M059J (cell line): ENCODE measurements around the gene YJU2. TPM values are rescaled to one million over a fixed set of nuclear protein-coding genes. Genes with fewer than 3 reads are reported as not detected.
"Not testable (repeated sequence)": the region's sequence is repeated elsewhere in the genome, so short reads cannot be mapped to it uniquely, and the experiment has no call there.

Experiments
- DNase-seq: peaks from one replicate; pipeline ENCODE4 v3.0.0-alpha.2; 2012; ENCODE audit warnings: low read depth
- total RNA-seq: library from RNA; depleted of rRNA; stranded (reverse); fragments of >200 nt; shearing (Covaris generic); gene quantifications from 2 replicates; pipeline ENCODE4 v1.2.3, GENCODE V29; 2014

Gene YJU2
- total RNA-seq, 1 experiment from 2014 or later: 24.4 TPM

GRCh38 chr19:4267901-4268815 is 21.3 kb downstream of the YJU2 start:
- DNase-seq: no peak

GRCh38 chr19:4268816-4269430 is 22.0 kb downstream of the YJU2 start:
- no peak for DNase-seq

GRCh38 chr19:4272894-4273293 is 26.0 kb downstream of the YJU2 start:
- DNase-seq: no peak

- DNase-seq: not testable (repeated sequence)
These were observed 27.4 kb downstream of the YJU2 start for GRCh38 chr19:4274321-4274686.

DNA sequence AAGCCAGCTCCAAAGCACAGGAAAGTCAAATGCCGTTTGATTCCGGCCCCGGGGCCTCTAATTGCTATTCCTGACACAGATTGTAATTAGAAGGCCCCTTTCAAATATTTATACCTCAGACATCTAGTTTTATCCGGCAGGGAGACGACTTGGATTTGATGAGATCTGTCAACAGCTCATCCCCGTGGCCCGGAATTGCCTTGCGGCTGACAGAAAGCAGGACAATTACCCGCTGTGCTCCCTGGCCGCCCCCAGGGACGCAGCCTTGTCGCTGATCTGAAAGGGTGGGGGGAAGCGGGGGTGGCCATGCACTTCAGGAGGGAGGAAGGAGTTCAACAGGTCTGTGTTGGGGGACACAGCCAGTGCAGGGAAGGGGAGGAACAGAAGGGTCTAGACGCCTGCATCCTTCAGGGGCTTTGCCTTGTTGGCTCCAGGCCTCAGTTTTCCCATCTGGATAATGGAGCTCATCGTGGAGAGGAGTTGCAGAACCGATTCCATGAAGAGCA is 30.4 kb downstream of the YJU2 start:
- DNase-seq: no peak

DNA sequence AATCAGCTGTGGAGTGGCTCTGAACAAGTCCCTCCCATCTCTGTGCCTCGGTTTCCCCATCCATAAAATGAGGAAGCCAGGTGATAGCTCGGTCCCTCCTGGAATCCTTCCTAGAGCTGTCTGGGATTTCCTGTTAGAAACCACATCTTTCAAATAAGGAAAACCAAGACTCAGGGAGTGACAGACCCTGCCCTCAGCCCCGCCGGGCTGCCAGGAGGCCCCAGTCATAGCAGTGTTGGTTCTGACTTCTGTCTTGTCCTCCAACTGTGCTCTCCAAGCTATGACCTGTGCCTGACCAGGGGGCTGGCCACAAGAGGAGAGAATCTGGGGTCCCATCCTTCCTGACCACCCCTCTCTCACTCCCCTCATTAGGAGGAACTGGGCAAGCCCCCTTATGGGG is 31.1 kb downstream of the YJU2 start:
- no peak for DNase-seq

- DNase-seq: no peak
These were observed 31.8 kb downstream of the YJU2 start, which contains the start of gene SHD for GRCh38 chr19:4278419-4279266. Gene SHD, plus strand, starts transcription at chr19:4279266. Its CDS starts 798 bp downstream, at chr19:4280064.

DNA sequence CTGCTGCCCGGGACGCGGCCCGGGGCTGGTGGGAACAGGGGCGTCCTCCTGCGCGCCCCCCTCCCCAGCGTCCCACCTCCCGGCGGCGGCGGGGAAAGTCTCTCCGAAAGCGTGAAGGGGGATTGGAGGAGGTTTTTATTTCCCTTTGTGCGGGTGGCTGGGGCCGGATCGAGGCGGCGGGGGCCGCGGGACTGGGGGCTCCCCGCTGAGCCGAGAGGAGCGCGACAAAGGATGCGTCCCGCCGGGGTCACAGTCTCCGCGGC is 32.3 kb downstream of the YJU2 start:
- no peak for DNase-seq

DNA sequence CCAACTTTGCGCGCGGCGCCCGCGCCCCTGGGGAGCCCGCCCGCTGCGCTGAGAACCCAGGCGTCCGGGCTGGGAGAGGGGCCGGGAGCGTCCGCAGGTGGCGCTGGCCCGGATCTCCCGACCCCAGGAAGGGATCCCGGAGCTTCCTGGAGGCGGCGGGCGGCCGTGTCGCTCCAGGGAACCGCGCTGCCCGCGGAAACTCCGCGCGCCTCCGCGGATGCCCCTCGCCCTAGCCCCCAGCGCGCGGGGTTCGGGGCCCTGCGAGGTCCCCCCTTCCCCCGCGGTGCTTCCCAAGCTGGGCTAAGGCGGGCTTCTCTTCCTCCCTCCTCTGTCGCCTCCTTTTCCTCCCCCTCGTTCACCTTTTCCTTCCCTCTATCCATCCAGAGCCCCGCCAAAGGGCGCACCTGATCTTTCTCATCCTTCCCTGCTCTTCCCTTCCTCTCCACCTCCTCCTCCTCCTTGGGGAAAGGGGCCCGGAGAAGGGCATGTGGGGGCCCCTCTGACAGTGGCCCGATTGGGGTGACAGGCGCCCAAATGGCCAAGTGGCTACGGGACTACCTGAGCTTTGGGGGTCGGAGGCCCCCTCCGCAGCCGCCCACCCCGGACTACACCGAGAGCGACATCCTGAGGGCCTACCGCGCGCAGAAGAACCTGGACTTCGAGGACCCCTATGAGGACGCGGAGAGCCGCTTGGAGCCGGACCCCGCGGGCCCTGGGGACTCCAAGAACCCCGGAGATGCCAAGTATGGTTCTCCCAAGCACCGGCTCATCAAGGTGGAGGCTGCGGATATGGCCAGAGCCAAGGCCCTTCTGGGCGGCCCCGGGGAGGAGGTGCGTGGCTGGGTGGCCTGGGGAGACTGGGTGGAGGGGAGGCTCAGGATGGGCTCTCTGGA is 32.9 kb downstream of the YJU2 start:
- DNase-seq: no peak

- peak; percentile 18 for DNase-seq
These were observed 37.5 kb downstream of the YJU2 start for GRCh38 chr19:4284176-4284958.

DNA sequence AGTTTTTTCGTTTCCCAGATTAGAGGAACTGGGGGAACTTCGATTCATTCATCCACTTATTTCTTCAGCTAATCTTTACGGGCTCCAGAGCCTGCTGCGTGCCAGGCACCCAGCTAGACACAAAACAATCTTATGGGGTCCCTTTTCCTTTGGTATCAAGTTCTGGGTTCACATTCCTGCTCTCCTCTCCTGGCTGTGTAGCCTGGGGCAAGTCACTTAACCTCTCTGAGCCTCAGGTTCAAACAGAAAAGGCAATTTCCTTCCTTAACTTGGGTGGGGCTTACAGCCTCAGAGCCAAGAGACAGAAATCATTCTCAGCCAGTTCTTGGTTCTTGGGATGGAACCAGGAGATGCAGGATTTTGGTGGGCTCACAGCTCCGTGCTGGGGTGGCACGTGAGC is 38.1 kb downstream of the YJU2 start:
- DNase-seq: no peak

- DNase-seq: not testable (repeated sequence)
These were observed 39.3 kb downstream of the YJU2 start for GRCh38 chr19:4286141-4286540.

GRCh38 chr19:4288091-4288777 is 41.4 kb downstream of the YJU2 start:
- DNase-seq: no peak

GRCh38 chr19:4291184-4291732 is 44.4 kb downstream of the YJU2 start:
- DNase-seq: no peak

DNA sequence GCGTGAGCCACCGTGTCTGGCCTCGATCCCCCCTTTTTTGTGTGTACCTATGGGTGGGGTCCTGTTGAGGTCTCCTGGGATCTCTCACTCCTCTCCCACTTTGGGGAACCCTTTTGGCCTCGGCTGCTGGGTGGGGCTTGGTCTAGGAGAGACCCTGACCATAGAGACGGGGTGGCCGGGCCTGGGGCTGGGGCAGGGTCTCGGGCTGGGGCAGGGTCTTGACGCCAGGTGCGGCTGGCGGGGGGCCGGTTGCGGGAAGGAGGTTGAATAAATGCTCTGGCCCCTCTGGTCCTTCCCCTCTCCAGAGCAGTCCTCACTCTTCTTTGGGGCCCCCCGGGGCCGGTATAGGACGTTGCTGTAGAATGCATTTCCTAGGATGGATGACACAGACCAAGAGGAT is 45.6 kb downstream of the YJU2 start:
- no peak for DNase-seq

DNA sequence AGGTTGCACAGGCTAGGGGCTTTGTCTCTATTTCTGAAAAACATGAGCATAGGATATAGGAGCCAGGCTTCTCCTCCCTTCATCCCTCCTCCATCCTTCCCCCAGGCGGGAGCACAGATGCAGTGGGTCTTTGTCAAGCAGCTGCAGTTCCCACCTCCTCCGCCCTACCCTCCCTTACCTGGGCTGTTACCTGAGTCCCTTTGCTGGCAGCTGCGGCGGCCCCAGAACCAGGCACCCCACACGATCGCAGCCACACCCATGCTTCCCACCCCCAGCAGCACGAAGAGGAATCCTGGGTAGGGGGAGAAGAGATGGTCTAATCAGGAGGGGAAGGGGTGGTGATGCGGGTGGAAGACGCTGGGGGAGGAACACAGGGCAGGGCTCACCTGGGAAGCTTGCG is 47.5 kb downstream of the YJU2 start:
- DNase-seq: no peak

- DNase-seq: no peak
These were observed 49.3 kb downstream of the YJU2 start for GRCh38 chr19:4295972-4296771.

- peak; percentile 30 for DNase-seq
These were observed 51.3 kb downstream of the YJU2 start for GRCh38 chr19:4297901-4298809.
